OCI-M2 (cell line): ENCODE results near the gene ERBB2.
"Not testable (repeated sequence)": the region's sequence is repeated elsewhere in the genome, so short reads cannot be mapped to it uniquely, and the experiment has no call there.

Experiments
- DNase-seq: peaks from one replicate; lab custom pipeline; 2025; ENCODE audit not compliant: unreplicated experiment; lab: John Stamatoyannopoulos, UW

ERBB2 gene

GRCh38 chr17:39742856-39743436 lies 43.1 kb downstream of the ERBB2 start:
- DNase-seq: no peak

- no peak for DNase-seq
Measured at GRCh38 chr17:39744075-39744835, 44.4 kb downstream of the ERBB2 start.

GRCh38 chr17:39744836-39745215 lies 45.0 kb downstream of the ERBB2 start:
- DNase-seq: no peak

- no peak for DNase-seq
Measured at GRCh38 chr17:39745335-39746144, 45.7 kb downstream of the ERBB2 start.

GRCh38 chr17:39746145-39746461 lies 46.2 kb downstream of the ERBB2 start:
- no peak for DNase-seq

- DNase-seq: no peak
Measured at GRCh38 chr17:39747745-39748144, 47.9 kb downstream of the ERBB2 start.

GRCh38 chr17:39748444-39749034 lies 48.7 kb downstream of the ERBB2 start:
- DNase-seq: not testable (repeated sequence)

- no peak for DNase-seq
Measured at GRCh38 chr17:39750131-39751015, 50.5 kb downstream of the ERBB2 start.

GRCh38 chr17:39751016-39751543 lies 51.2 kb downstream of the ERBB2 start:
- no peak for DNase-seq

GRCh38 chr17:39751637-39752036 lies 51.8 kb downstream of the ERBB2 start:
- DNase-seq: no peak

GRCh38 chr17:39752241-39752881 lies 52.5 kb downstream of the ERBB2 start:
- DNase-seq: no peak

GRCh38 chr17:39753514-39754160 lies 53.8 kb downstream of the ERBB2 start:
- DNase-seq: no peak

- no peak for DNase-seq
Measured at GRCh38 chr17:39754161-39754957, 54.5 kb downstream of the ERBB2 start.

- no peak for DNase-seq
Measured at GRCh38 chr17:39754958-39755553, 55.2 kb downstream of the ERBB2 start.

- DNase-seq: no peak
Measured at GRCh38 chr17:39755554-39756379, 55.9 kb downstream of the ERBB2 start.

GRCh38 chr17:39756380-39757079 lies 56.7 kb downstream of the ERBB2 start:
- DNase-seq: no peak

GRCh38 chr17:39757176-39757662 lies 57.4 kb downstream of the ERBB2 start:
- DNase-seq: no peak
